HG03378 (cell line): ENCODE results near the gene ZNF480.
"Not testable (repeated sequence)": the region's sequence is repeated elsewhere in the genome, so short reads cannot be mapped to it uniquely, and the experiment has no call there.

ENCODE experiments used
- ATAC-seq: cut with Tn5 transposase; IDR thresholded peaks from one replicate; pipeline ENCODE4 v1.9.1; 2021; ENCODE audit warnings: mild to moderate bottlenecking, moderate library complexity; ENCODE audit not compliant: unreplicated experiment

Gene ZNF480

DNA sequence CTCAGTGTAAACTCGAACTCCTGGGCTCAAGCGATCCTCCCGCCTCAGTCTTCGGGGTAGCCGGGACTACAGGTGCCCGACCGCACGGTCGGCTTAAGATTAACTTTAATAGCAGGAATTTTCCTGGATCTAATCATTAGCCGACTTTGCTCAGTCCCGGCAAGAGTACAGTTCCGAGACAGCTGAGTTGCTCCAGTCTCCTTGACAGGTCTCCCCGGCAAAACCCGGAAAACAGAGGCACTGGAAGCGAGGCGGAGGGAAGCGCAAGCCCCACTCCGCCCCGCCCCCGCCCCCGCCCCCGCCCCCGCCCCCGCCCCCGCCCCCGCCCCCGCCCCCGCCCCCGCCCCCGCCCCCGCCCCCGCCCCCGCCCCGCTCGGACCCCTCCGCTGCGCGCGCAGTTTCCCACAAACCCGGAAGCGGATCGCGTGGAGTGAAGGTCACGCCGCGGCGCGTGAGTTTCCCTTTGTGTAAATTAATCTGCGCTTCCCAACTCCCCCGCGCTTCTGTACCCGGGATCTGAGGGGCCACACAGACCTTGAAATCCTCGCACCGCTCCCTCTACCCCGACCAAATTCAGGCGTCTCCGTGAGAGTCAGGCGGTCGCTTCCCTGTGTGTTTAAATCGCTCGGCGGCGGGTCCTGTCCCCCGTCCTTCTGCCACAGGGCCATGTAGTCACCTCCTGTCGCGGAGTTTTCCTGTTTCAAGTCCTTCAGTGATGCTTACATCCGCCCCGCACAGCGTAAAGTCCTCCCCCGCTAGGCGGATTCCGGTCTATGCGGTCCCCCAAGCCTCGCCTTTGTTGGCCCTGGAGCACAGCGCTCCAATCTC lies at the start of gene ZNF480:
Gene ZNF480 (plus strand): TSS at position 397 of the 828 bp plus-strand sequence. CDS start 3,244 bp downstream, outside the sequence.
- ATAC-seq = no peak

DNA sequence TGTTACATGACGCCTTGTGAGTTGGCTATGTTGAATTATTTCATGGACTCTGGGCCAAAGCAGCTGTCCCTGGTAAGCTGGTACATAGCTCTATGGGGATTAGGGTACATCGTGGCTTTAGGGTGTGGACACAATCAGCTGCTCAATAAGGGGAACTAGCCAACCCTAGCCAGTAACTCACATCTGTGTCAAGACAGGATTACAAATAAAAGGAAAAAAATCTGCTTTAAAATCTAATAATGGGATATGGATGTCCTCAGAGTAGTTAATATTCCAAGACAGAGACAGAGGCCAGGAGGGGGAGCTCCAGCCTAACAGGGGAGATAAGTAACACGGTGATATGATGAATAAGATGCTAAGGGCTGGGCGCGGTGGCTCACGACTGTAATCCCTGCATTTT lies 48.7 kb upstream of the ZNF480 start:
- no peak for ATAC-seq

DNA sequence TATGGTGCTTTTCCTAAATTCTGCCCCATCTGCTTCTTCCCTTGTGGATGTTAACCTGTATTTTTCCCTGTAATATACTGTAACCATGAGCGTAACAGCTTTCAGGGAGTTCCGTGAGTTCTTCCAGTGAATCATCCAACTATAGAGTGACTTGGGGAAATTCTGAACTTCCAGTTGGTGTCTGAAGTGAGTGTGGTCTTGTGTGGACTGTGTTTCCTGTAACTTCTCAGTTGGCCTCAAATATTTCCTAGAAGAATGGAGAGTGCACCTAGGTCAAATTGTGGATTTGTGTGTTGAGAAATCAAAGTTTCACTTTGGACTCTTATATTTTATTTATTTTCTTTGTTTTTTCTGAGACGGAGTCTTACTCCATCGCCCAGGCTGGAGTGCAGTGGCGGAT lies 38.5 kb upstream of the ZNF480 start:
- no peak for ATAC-seq

DNA sequence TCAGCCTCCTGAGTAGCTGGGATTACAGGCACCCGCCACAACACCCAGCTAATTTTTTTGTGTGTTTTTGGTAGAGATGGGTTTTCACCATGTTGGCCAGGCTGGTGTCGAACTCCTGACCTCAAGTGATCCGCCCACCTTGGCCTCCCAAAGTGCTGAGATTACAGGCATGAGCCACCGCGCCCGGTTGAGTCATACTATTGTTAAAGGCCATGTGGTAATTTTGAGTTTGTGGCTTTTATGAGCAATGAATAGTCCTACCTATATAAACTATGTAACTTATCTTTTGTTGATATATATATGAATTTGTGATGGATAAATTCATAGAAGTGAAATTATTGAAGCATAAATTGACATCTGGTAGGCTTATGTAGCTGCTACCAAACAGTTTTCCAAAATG lies 31.4 kb upstream of the ZNF480 start:
- ATAC-seq = not testable (repeated sequence)

DNA sequence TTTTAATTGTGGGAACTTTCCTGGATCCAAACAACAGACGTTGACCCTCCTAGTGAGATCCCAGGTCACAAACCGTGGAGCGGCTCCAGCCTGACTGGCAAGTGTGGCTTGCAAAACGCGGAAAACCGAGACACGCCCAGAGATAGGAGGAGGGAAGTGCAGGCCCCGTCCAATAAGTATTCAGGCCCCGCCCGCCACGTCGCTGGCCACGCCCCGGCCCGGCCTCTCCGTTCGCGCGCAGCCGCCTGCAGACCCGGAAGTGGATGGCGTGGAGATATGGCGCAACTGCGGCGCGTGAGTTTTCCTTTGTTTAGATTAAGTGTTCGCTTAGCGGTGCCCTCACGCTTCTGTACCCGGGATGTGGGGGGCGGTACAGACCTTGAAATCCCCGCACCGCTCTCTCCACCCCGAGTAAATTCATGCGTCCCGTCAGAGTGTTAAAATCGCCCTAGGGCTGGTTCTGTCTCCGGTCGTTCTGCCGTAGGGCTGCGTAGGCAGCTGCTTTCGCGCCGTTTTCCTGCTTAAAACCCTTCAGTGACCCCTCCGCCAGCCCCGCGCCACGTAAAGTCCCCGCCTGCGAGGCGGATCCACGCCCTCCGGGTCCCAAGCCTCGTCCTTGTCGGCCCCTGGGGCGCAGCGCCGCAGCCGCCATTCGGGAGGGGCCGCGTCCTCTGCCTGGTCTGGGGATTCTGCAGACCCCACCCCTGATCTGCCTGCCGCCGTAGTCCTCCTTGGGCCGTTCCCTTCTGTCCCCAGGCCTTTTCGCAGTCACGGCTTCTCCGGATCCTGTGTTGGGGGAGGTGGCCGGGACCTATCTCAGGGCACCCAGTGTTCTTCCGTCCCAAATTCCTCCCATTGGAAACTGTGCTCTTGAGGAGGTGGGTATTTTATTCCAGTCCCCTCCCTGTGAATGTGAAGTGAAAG lies 27.4 kb upstream of the ZNF480 start, which contains the start of gene ZNF766:
Gene ZNF766 (plus strand): TSS at position 250 of the 924 bp plus-strand sequence. CDS start 27 bp downstream, at position 277.
- peak; percentile 87 for ATAC-seq

DNA sequence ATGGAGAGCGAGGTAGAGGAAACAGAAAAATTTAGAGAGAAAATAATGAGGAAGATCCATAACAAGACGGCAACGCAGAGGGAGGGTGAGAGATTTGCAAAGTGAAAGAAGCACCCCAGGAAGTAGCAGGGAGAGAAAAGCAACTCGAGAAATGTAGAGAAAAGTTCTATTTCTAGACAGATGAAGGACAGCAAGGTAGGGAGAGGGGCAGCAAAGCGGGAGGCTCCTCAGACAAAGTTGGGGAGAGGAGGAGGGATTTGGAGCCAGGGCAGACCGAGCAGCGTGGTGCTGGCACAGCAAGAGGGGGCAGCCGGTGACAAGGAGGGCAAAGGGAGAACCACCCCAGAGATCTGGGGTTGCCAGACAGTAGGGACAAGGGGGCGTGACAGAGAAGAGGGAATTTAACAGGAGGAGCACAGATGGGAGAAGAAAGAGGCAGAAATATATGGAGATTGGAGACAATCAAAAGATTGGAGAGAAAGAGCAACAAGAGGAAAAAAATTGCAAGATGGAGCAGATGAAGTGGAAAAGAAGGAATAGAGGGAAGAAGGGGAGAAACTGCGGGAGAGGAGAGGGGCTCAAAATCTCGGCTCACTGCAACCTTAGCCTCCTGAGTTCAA lies 26.6 kb upstream of the ZNF480 start:
- ATAC-seq = peak; percentile 15

DNA sequence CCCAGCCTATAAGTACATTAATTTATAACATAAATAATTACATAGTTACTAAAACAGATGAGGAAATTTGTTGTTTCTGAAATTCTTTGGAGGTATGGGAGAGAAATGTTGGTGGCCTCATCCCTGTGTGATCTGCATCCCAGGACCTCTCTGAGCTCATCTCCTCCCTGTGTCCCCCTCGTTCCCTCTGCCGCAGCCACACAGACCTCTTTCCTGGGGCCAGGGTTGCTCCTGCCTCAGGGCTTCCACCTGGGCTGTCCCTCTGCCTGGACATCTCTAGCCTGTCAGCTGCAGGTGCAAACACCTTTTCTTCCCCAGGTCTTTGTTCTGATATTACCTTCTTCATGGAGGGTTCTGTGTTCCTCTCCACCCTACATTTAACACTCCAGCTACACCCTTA lies 23.7 kb upstream of the ZNF480 start:
- no peak for ATAC-seq

DNA sequence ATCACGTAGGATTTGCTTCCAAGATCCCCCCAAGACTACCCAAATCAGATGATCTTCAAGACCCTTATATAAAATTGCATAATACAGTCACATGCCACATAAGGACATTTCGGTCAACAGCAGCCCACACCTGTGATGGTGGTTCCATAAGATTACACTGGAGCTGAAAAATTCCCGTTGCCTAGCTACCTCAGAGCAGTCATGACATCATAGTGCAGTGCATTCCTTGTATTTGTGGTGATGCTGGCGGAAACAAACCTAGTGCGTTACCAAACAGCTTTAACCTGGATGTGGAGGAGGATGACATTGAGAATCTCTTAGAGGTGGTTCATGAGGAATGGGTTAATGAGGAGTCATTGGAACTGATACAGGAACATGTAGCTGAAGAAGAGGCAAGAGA lies 22.8 kb upstream of the ZNF480 start:
- ATAC-seq = no peak

DNA sequence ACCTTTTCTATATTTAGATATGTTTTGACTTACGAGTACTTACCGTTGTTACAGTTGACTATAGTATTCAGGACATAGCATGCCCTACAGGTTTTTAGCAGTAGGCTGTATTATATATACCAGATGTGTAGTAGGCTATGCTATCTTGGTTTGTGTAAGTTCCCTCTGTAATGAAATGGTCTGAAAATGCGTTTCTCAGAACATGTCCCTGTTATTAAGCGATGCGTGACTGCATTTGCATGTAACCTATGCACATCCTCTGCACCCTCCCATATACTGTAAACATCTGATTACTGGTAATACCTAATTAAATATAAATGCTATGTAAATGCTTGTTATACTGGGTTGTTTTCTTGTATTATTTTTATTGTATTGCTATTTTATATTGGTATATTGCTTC lies 21.0 kb upstream of the ZNF480 start:
- ATAC-seq = no peak

DNA sequence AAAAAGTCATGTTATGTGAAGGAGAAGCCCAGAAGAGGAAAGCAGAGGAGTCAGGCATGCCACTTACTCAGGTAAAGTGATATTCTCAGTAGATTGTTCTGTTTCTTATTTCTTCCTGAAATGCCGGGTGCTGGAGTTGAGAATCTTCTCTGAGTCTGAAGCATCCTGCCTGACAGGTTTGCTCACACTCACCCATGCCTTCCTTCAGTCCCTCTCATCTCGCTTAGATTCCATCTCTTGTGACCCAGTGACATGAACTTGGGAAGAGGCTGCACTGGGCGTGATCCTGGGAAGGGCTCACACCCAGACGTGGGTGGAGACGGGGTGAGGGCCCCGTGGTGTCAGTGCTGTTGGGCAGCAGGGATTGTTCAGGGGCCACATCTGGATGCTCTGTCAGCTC lies 19.5 kb upstream of the ZNF480 start:
- ATAC-seq = no peak

DNA sequence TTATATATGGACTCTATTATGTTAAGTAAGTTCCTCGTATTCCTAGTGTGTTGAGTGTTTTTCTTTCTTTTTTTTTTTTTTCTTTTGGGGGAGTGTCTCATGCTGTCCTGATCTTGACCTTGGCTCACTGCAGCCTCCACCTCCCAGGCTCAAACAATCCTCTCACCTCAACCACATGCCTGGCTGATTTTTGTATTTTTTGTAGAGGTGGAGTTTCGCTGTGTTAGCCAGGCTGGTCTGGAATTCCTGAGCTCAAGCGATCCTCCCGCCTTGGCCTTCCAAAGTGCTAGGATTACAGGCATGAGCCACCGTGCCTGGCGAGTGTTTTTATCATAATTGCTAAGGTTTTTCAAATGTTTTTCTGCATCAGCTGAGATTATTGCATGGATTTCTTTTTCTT lies 10.7 kb upstream of the ZNF480 start:
- no peak for ATAC-seq

DNA sequence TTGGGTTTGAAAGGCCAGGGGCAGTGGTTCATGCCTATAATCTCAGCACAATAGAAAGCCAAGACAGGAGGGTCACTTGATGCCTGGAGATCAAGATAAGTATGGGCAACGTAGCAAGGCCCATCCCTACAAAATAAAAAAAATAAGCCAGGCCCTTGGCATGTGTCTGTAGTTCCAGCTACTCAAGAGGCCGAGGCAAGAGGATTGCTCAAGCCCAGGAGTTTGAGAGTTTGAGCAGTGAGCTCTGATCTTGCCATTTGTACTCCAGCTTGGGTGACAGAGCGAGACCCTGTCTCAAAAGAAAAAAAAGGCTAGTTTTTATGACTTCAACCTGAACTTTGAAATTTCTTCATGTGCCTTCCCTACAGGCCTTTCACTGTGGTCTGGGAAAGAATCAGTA lies 5.2 kb upstream of the ZNF480 start:
- no peak for ATAC-seq

DNA sequence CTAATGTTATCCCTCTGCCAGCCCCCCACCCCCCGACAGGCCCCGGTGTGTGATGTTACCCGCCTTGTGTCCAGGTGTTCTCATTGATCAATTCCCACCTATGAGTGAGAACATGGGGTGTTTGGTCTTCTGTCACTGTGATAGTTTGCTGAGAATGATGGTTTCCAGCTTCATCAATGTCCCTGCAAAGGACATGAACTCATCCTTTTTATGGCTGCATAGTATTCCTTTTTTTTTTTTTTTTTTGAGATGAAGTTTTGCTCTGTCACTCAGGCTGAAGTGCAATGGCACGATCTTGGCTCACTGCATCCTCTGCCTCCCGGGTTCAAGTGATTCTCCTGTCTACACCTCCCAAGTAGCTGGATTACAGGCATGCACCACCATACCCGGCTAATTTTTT lies 4.0 kb upstream of the ZNF480 start:
- ATAC-seq = not testable (repeated sequence)

DNA sequence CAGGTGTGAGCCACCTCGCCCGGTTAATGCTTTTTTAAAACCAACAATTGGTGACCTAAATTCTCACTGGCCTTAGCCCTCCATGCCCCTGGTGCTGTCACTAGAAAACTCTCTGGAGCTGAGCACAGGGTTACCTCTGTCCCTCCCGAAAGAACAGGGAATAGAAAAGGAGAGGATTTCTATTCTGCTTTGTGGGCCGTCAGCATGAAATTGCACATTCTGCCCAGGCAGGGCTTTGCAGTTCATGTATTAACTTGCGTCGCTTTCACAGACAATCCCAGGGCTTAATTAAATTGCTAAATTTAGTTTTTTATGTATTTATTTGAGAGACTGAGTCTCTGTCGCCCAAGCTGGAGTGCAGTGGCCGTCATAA lies 583 bp upstream of the ZNF480 start:
- no peak for ATAC-seq

DNA sequence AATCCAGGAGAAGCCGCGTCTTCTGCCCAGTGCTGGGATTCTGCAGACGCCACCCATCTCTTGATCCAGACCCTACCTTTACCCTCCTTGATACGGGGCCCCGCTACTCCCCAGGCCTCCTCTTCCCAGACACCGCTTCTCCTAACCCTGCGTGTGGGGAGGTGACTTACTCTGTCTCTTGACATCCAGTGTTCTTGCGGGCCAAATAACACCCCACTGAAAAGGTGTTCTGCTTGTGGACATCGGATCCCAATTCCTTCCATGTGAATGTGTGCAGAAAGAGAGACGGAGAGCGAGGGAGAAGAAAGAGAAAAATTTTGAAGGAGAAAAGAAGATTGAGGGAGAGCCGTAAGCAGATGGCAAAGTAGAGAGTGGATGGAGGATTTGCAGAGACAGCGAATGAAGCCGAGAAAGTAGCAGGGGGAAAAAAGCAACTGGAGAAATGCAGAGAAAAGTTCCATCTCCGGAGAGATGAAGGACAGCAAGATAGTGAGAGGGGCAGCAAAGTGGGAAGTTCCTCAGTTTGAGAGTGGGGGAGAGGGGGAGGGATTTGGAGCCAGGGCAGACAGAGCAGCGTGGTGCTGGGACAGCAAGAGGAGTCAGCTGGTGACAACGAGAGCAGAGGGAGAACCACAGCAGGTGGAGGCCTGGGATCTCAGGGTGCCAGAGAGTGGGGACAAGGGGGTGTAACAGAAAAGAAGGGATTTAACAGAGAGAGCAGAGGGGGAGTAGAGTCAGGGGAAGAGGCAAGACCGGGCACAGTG lies 814 bp downstream of the ZNF480 start:
- no peak for ATAC-seq

DNA sequence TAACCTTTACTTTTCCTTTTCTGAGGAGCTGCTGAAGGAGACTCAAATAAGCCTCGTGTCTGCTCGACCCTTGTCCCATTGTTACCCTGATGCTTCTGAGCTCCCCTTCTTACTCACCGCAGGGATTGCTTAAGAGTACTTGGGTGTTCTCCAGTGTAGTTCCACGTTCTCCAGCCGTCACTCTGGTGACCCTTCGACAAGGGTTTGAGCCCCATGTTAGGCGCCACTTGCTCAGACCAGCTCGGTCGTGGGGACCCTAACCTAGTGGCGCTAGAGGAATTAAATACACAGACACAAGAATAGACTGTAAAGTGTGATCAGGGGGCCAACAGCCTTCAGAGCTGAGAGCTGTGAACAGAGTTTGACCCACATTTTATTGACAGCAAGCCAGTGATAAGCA lies 10.3 kb downstream of the ZNF480 start:
- no peak for ATAC-seq

DNA sequence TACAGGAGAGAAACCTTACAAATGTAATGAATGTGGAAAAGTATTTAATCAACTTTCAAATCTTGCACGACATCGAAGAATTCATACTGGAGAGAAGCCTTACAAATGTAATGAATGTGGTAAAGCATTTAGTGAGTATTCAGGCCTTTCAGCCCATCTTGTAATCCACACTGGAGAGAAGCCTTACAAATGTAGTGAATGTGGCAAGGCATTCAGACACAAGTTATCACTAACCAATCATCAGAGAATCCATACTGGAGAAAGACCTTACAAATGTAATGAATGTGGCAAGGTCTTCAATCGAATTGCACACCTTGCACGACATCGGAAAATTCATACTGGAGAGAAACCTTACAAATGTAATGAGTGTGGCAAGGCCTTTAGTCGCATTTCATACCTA lies 25.5 kb downstream of the ZNF480 start:
- no peak for ATAC-seq

DNA sequence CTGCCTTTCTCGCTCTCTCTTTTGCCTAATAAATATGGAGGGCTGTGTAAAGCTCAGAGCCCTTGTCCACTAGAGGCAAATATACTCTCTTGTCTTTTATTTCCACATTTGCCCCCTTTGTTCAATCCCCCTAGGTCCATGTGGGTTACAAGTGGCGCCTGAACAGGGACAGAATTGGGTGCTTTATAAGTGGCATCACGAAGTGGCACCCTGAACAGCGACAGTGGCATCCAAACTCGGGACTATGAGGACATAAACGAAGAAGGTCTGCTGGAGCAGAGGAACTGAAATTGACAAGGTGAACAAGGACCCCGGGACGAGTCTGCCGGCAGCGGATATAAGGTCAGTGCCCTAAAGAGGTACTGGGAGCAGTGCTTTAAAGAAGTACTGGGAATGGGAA lies 34.8 kb downstream of the ZNF480 start:
- no peak for ATAC-seq

DNA sequence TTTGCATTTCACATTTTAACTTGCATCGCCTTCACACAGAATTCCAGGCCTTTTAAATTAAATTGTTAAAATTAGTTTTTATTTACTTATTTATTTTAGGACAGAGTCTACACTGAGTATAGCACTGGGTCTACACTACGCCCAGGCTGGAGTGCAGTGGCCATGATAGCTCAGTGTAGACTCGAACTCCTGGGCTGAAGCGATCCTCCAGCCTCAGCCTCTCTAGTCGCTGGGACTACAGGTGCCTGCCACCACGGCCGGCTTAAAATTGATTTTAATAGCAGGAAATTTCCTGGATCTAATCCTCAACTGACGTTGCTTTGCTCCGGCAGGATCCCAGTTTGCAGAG lies 38.8 kb downstream of the ZNF480 start:
- peak; percentile 31 for ATAC-seq

DNA sequence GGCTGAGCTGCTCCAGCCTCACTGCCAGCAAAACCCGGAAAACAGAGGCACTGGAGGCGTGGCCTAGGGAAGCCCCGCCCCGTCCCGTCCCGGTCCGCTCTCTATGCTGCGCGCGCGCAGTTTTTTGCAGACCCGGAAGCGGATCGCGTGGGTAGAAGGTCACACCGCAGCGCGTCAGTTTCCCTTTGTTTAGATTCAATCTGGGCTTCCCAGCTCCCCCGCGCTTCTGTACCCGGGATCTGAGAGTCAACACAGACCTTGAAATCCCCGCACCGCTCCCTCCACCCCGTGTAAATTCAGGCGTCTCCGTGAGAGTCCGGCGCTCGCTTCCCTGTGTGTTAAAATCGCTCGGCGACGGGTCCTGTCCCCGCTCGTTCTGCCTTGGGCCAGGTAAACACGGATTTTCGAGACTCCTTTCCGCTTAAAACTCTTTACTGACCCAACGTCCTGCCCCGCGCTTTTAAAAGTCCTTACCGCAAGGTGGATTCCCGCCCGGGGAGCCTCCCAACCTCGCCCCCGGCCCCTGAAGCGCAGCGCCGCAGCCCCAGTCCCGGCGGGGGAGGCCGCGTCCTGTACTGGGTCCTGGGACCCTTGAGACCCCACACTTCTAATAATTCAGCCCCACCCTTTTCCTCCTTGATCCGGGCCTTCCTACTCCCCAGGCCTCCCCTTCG lies 39.3 kb downstream of the ZNF480 start, which contains the start of gene ZNF610:
Gene ZNF610 (plus strand): TSS at position 127 of the 674 bp plus-strand sequence. CDS start 12,930 bp downstream, outside the sequence.
- ATAC-seq = peak; percentile 55
